NB4 (cell line): Measurements from ENCODE around the gene DHFR2.
A peak's percentile ranks its signal among the peaks of the same experiment; 100 is the strongest.
"Not testable (repeated sequence)": the region's sequence is repeated elsewhere in the genome, so short reads cannot be mapped to it uniquely, and the experiment has no call there.

Experiments
- DNase-seq: peaks from one replicate; pipeline ENCODE4 v3.0.0; 2010; ENCODE audit warnings: low read depth
- H3K4me3 ChIP-seq: one replicate; pipeline ENCODE4 v1.5.1; 2011; ENCODE audit warnings: mild to moderate bottlenecking, low read depth, low read length, moderate library complexity
- CTCF ChIP-seq: IDR thresholded peaks from one replicate; pipeline ENCODE4 v1.5.1; 2012; ENCODE audit warnings: low read depth, low read length
- MAX ChIP-seq: IDR thresholded peaks from 2 replicates; pipeline ENCODE4 v1.6.1; 2011; ENCODE audit warnings: low read depth, low read length
- MYC ChIP-seq: IDR thresholded peaks from 2 replicates; pipeline ENCODE4 v1.6.1; 2011; ENCODE audit warnings: low read depth, low read length
- POLR2A ChIP-seq: IDR thresholded peaks from 2 replicates; pipeline ENCODE4 v1.6.1; 2011; ENCODE audit warnings: mild to moderate bottlenecking; ENCODE audit not compliant: insufficient read length; ENCODE audit errors: extremely low read depth

DHFR2 gene

GRCh38 chr3:94050546-94050945 is 12.2 kb downstream of the DHFR2 start:
- DNase-seq: no peak
- TF ChIP-seq MYC (no peak), POLR2A (no peak), MAX (no peak), CTCF (no peak)

GRCh38 chr3:94049267-94049666 is 13.4 kb downstream of the DHFR2 start:
- DNase-seq: no peak
- no peak for TF ChIP-seq MAX
- no peak for TF ChIP-seq POLR2A
- no peak for TF ChIP-seq CTCF
- no peak for TF ChIP-seq MYC
- H3K4me3 ChIP-seq: no peak overlapping the region

More at GRCh38 chr3:94050546-94050945, 12.2 kb downstream of the DHFR2 start:
- no peak overlapping the region for H3K4me3 ChIP-seq

GRCh38 chr3:94046533-94046932 is 16.2 kb downstream of the DHFR2 start:
- TF ChIP-seq MYC (no peak), CTCF (no peak), MAX (no peak), POLR2A (no peak)
- no peak for DNase-seq
- no peak overlapping the region for H3K4me3 ChIP-seq

GRCh38 chr3:94044100-94044936 is 18.4 kb downstream of the DHFR2 start:
- not testable (repeated sequence) for DNase-seq, H3K4me3 ChIP-seq

GRCh38 chr3:94043285-94043684 is 19.4 kb downstream of the DHFR2 start:
- H3K4me3 ChIP-seq: no peak overlapping the region
- no peak for TF ChIP-seq MAX
- TF ChIP-seq CTCF: no peak
- no peak for TF ChIP-seq POLR2A
- DNase-seq: no peak

GRCh38 chr3:94036909-94037507 is 25.7 kb downstream of the DHFR2 start:
- TF ChIP-seq CTCF: peak; percentile 51
- no peak for TF ChIP-seq MAX
- no peak for TF ChIP-seq POLR2A
- H3K4me3 ChIP-seq: no peak overlapping the region
- DNase-seq: peak; percentile 22
